Measurements from ENCODE around the gene ARHGEF37.
"Not testable (repeated sequence)": the region's sequence is repeated elsewhere in the genome, so short reads cannot be mapped to it uniquely, and the experiment has no call there.

The ARHGEF37 gene

GRCh38 chr5:149666212-149666852, 85.0 kb downstream of the ARHGEF37 start:
- peaks cover 9% of the 10 kb centered on the region for H3K9me3 ChIP-seq (ENCODE audit: control insufficient read depth, low read length)
- H3K4me3 ChIP-seq (ENCODE audit: insufficient read depth in 1 of 2, low read depth in 1 of 2, low read length in 2 of 2): no peak overlapping the region
- no peak overlapping the region for H3K4me2 ChIP-seq (ENCODE audit: low read length, poor library complexity, severe bottlenecking)
- H3K9ac ChIP-seq (ENCODE audit: low read length): no peak overlapping the region
- no peak overlapping the region for H2AK5ac ChIP-seq (ENCODE audit: low read length, severe bottlenecking)
- H3K4me1 ChIP-seq (ENCODE audit: control insufficient read depth, insufficient read depth, low read depth, low read length): peaks cover 5% of the 10 kb centered on the region
- no peak overlapping the region for H3K14ac ChIP-seq (ENCODE audit: low read length in 2 of 2)
- DNase-seq: peak; percentile 39
- H2BK12ac ChIP-seq (ENCODE audit: low read length in 2 of 2): no peak overlapping the region
- no peak overlapping the region for H3K4ac ChIP-seq (ENCODE audit: low read depth in 1 of 2, low read length in 2 of 2)
- H4K91ac ChIP-seq (ENCODE audit: low read length): no peak overlapping the region
- no peaks in the 10 kb centered on the region for H3K36me3 ChIP-seq (ENCODE audit: control insufficient read depth in 1 of 2, insufficient read depth in 2 of 2, low read depth in 1 of 2, low read length in 2 of 2)
- 95% methylated on average over 3 of the region's 4 CpGs for WGBS
- peak overlapping the region; percentile 6 for H3K27ac ChIP-seq (ENCODE audit: low read length, poor library complexity, severe bottlenecking)
- no peak overlapping the region for H2BK5ac ChIP-seq (ENCODE audit: low read depth, low read length, poor library complexity, severe bottlenecking)
- peaks cover 0 to under 1% of the 10 kb centered on the region in 2 experiments for H3K27me3 ChIP-seq (ENCODE audit: control insufficient read depth in 1 of 2, insufficient read depth in 1 of 2, low read length in 2 of 2)
- no peak overlapping the region for H2BK120ac ChIP-seq (ENCODE audit: low read depth, low read length)
- H3K23ac ChIP-seq (ENCODE audit: low read length in 2 of 2): no peak overlapping the region
- H3K18ac ChIP-seq (ENCODE audit: low read depth in 1 of 2, low read length in 2 of 2): no peak overlapping the region
- H3K79me1 ChIP-seq (replicated peaks; ENCODE audit: low read length, poor library complexity, severe bottlenecking): no peaks in the 10 kb centered on the region
- H2BK15ac ChIP-seq (ENCODE audit: low read depth, poor library complexity, severe bottlenecking): no peak overlapping the region
- H2AFZ ChIP-seq (ENCODE audit: low read depth, low read length): no peak overlapping the region
- no peak overlapping the region for H4K8ac ChIP-seq (ENCODE audit: low read length)

- Histone ChIP-seq H3K4ac (ENCODE audit: low read depth in 1 of 2, low read length in 2 of 2) (no peak overlapping the region), H4K91ac (ENCODE audit: low read length) (no peak overlapping the region), H2BK120ac (ENCODE audit: low read depth, low read length) (no peak overlapping the region), H3K14ac (ENCODE audit: low read length in 2 of 2) (no peak overlapping the region), H3K79me1 (replicated peaks; ENCODE audit: low read length, poor library complexity, severe bottlenecking) (no peaks in the 10 kb centered on the region), H4K8ac (ENCODE audit: low read length) (no peak overlapping the region), H2BK15ac (ENCODE audit: low read depth, poor library complexity, severe bottlenecking) (no peak overlapping the region), H3K4me3 (ENCODE audit: insufficient read depth in 1 of 2, low read depth in 1 of 2, low read length in 2 of 2) (no peak overlapping the region), H2BK12ac (ENCODE audit: low read length in 2 of 2) (no peak overlapping the region), H2AK5ac (ENCODE audit: low read length, severe bottlenecking) (no peak overlapping the region), H2AFZ (ENCODE audit: low read depth, low read length) (no peak overlapping the region), H3K36me3 (ENCODE audit: control insufficient read depth in 1 of 2, insufficient read depth in 2 of 2, low read depth in 1 of 2, low read length in 2 of 2) (no peaks in the 10 kb centered on the region), H2BK5ac (ENCODE audit: low read depth, low read length, poor library complexity, severe bottlenecking) (no peak overlapping the region), H3K4me1 (ENCODE audit: control insufficient read depth, insufficient read depth, low read depth, low read length) (peaks cover 5% of the 10 kb centered on the region), H3K27ac (ENCODE audit: low read length, poor library complexity, severe bottlenecking) (no peak overlapping the region), H3K9ac (ENCODE audit: low read length) (no peak overlapping the region), H3K27me3 (ENCODE audit: control insufficient read depth in 1 of 2, insufficient read depth in 1 of 2, low read length in 2 of 2) (peaks cover 0 to 6% of the 10 kb centered on the region in 2 experiments), H3K23ac (ENCODE audit: low read length in 2 of 2) (no peak overlapping the region), H3K9me3 (ENCODE audit: control insufficient read depth, low read length) (peaks cover 9% of the 10 kb centered on the region), H3K4me2 (ENCODE audit: low read length, poor library complexity, severe bottlenecking) (no peak overlapping the region), H3K18ac (ENCODE audit: low read depth in 1 of 2, low read length in 2 of 2) (no peak overlapping the region)
- DNase-seq: peak; percentile 46
- WGBS: 43% methylated on average over 7 of the region's 7 CpGs
Observed at GRCh38 chr5:149667084-149667828, 86.0 kb downstream of the ARHGEF37 start.

GRCh38 chr5:149667829-149668330, 86.6 kb downstream of the ARHGEF37 start:
- Histone ChIP-seq H3K79me1 (replicated peaks; ENCODE audit: low read length, poor library complexity, severe bottlenecking) (no peaks in the 10 kb centered on the region), H2AK5ac (ENCODE audit: low read length, severe bottlenecking) (no peak overlapping the region), H4K91ac (ENCODE audit: low read length) (no peak overlapping the region), H3K14ac (ENCODE audit: low read length in 2 of 2) (no peak overlapping the region), H3K23ac (ENCODE audit: low read length in 2 of 2) (no peak overlapping the region), H3K9ac (ENCODE audit: low read length) (no peak overlapping the region), H3K27me3 (ENCODE audit: control insufficient read depth in 1 of 2, insufficient read depth in 1 of 2, low read length in 2 of 2) (peaks cover 0 to 6% of the 10 kb centered on the region in 2 experiments), H3K9me3 (ENCODE audit: control insufficient read depth, low read length) (peaks cover 9% of the 10 kb centered on the region), H3K4ac (ENCODE audit: low read depth in 1 of 2, low read length in 2 of 2) (no peak overlapping the region), H3K4me1 (ENCODE audit: control insufficient read depth, insufficient read depth, low read depth, low read length) (peaks cover 5% of the 10 kb centered on the region), H3K27ac (ENCODE audit: low read length, poor library complexity, severe bottlenecking) (no peak overlapping the region), H2BK5ac (ENCODE audit: low read depth, low read length, poor library complexity, severe bottlenecking) (no peak overlapping the region), H2AFZ (ENCODE audit: low read depth, low read length) (no peak overlapping the region), H2BK15ac (ENCODE audit: low read depth, poor library complexity, severe bottlenecking) (no peak overlapping the region), H2BK120ac (ENCODE audit: low read depth, low read length) (no peak overlapping the region), H2BK12ac (ENCODE audit: low read length in 2 of 2) (no peak overlapping the region), H3K4me2 (ENCODE audit: low read length, poor library complexity, severe bottlenecking) (no peak overlapping the region), H3K4me3 (ENCODE audit: insufficient read depth in 1 of 2, low read depth in 1 of 2, low read length in 2 of 2) (no peak overlapping the region), H3K18ac (ENCODE audit: low read depth in 1 of 2, low read length in 2 of 2) (no peak overlapping the region), H4K8ac (ENCODE audit: low read length) (no peak overlapping the region), H3K36me3 (ENCODE audit: control insufficient read depth in 1 of 2, insufficient read depth in 2 of 2, low read depth in 1 of 2, low read length in 2 of 2) (no peaks in the 10 kb centered on the region)
- no peak for DNase-seq
- 72% methylated on average over 3 of the region's 6 CpGs for WGBS

GRCh38 chr5:149669273-149669672, 88.0 kb downstream of the ARHGEF37 start:
- H3K4me2 ChIP-seq (ENCODE audit: low read length, poor library complexity, severe bottlenecking); H2BK120ac ChIP-seq (ENCODE audit: low read depth, low read length); H2BK12ac ChIP-seq (ENCODE audit: low read length in 2 of 2); H3K23ac ChIP-seq (ENCODE audit: low read length in 2 of 2); H3K36me3 ChIP-seq (ENCODE audit: control insufficient read depth in 1 of 2, insufficient read depth in 2 of 2, low read depth in 1 of 2, low read length in 2 of 2); H3K9me3 ChIP-seq (ENCODE audit: control insufficient read depth, low read length); H2BK15ac ChIP-seq (ENCODE audit: low read depth, poor library complexity, severe bottlenecking); H3K14ac ChIP-seq (ENCODE audit: low read length in 2 of 2); H2BK5ac ChIP-seq (ENCODE audit: low read depth, low read length, poor library complexity, severe bottlenecking); H2AFZ ChIP-seq (ENCODE audit: low read depth, low read length); H3K9ac ChIP-seq (ENCODE audit: low read length); DNase-seq; H2AK5ac ChIP-seq (ENCODE audit: low read length, severe bottlenecking); H3K79me1 ChIP-seq (replicated peaks; ENCODE audit: low read length, poor library complexity, severe bottlenecking); H3K27ac ChIP-seq (ENCODE audit: low read length, poor library complexity, severe bottlenecking); H3K4me3 ChIP-seq (ENCODE audit: insufficient read depth in 1 of 2, low read depth in 1 of 2, low read length in 2 of 2); H4K91ac ChIP-seq (ENCODE audit: low read length); H3K18ac ChIP-seq (ENCODE audit: low read depth in 1 of 2, low read length in 2 of 2); H3K4me1 ChIP-seq (ENCODE audit: control insufficient read depth, insufficient read depth, low read depth, low read length); H4K8ac ChIP-seq (ENCODE audit: low read length); H3K27me3 ChIP-seq (ENCODE audit: control insufficient read depth in 1 of 2, insufficient read depth in 1 of 2, low read length in 2 of 2); H3K4ac ChIP-seq (ENCODE audit: low read depth in 1 of 2, low read length in 2 of 2): not testable (repeated sequence)
- no CpG with 5 or more reads among the region's 3 CpGs for WGBS

All from mesenchymal stem cell (in vitro differentiated cells and primary cell).